Tibial artery (tissue), 4 donors: ENCODE results near the gene CFAP61.

Experiments used
- DNase-seq, 2 donors: peaks; one replicate each; pipeline ENCODE4 v3.0.0-alpha.2; 2019
- H3K27ac ChIP-seq, 2 donors: fragments of 200-600 bp; sonication (generic) in 1 of 2; 1 replicate in 1 of 2; 2 replicates in 1 of 2; pipeline ENCODE4 v1.5.1; 2018 to 2019; ENCODE audit warnings: mild to moderate bottlenecking in 1 of 2
- H3K27me3 ChIP-seq, 2 donors: fragments of 200-600 bp; sonication (generic) in 1 of 2; one replicate each; pipeline versions ENCODE4 v1.5.1 to v1.6.0; 2016 to 2019
- H3K36me3 ChIP-seq, 3 donors: fragments of 200-600 bp; sonication (generic) in 2 of 3; one replicate each; pipeline ENCODE4 v1.5.1; 2016 to 2019; ENCODE audit warnings: mild to moderate bottlenecking in 2 of 3
- H3K4me1 ChIP-seq, 4 donors: fragments of 200-600 bp; sonication (generic) in 2 of 4; 1 replicate in 3 of 4; 2 replicates in 1 of 4; pipeline ENCODE4 v1.5.1; 2016 to 2019
- H3K4me3 ChIP-seq, 2 donors: fragments of 200-600 bp; sonication (generic) in 1 of 2; 1 replicate in 1 of 2; 2 replicates in 1 of 2; pipeline ENCODE4 v1.5.1; 2018 to 2019; ENCODE audit warnings: mild to moderate bottlenecking in 2 of 2
- H3K9me3 ChIP-seq, 3 donors: fragments of 200-600 bp; sonication (generic) in 1 of 3; one replicate each; pipeline ENCODE4 v1.5.1; 2016 to 2019
- intact Hi-C: fragments of 100-400 bp; cut with DNase I; formaldehyde crosslinking; loops from one replicate; pipeline ENCODE4 v1.15.0; 2023; ENCODE audit warnings: low total_unique reads
- TF ChIP-seq, protein P1 (sequence below), 2 experiments: fragments of 200-600 bp in 1 of 2; fragments of 450-650 bp in 1 of 2; IDR thresholded peaks; one replicate each; pipeline ENCODE4 v1.5.1; 2017 to 2019; ENCODE audit warnings: antibody characterized with exemption in 2 of 2, mild to moderate bottlenecking in 1 of 2, moderate library complexity in 1 of 2

The CFAP61 gene

DNA sequence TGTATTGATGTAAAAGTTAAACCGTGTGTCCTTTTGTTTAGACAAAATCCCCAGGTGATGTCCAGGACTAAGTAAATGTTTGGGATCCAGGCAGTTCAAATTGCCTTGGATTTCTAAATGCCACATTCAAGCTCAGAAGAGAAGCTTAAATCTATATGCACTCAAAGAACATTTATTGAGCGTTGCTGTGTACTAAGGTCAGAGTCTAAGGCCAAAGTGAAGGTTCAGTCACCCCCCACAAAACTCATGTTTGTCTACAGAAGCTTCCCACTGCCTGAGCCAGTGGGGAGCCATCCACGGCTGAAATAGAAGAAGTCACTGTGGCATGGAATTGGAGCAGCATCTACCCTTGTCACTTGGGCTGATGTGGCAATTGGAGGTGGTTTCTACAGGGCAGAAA, 244.8 kb downstream of the CFAP61 start:
- intact Hi-C loops: no loop called here
- Histone ChIP-seq H3K36me3 (no peaks in the 10 kb centered on the region), H3K27me3 (no peaks in the 10 kb centered on the region), H3K9me3 (no peaks in the 10 kb centered on the region), H3K4me3 (no peak overlapping the region), H3K27ac (no peak overlapping the region), H3K4me1 (no peaks in the 10 kb centered on the region)
- DNase-seq: no peak
- TF ChIP-seq, protein P1, sequence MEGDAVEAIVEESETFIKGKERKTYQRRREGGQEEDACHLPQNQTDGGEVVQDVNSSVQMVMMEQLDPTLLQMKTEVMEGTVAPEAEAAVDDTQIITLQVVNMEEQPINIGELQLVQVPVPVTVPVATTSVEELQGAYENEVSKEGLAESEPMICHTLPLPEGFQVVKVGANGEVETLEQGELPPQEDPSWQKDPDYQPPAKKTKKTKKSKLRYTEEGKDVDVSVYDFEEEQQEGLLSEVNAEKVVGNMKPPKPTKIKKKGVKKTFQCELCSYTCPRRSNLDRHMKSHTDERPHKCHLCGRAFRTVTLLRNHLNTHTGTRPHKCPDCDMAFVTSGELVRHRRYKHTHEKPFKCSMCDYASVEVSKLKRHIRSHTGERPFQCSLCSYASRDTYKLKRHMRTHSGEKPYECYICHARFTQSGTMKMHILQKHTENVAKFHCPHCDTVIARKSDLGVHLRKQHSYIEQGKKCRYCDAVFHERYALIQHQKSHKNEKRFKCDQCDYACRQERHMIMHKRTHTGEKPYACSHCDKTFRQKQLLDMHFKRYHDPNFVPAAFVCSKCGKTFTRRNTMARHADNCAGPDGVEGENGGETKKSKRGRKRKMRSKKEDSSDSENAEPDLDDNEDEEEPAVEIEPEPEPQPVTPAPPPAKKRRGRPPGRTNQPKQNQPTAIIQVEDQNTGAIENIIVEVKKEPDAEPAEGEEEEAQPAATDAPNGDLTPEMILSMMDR (IDR thresholded peaks at IDR 0.05): no peak

DNA sequence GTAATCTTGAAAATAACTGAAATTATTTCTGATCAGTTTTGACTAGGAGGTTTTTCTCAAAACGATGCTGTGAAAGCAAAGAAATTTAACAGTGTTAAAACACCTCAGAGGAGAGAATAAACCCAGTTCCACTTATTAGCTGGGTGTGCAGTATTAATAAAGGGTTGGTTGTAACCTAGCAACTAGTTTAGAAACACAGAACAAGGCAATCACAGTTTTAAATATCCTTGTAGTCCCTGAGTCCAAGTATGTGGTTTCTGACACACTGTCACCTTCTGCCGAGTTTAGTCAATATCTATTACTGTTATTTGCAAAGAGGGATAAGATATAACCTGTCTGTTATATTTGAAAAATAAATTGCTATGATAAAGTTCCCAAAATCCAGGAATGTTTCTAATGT, 245.4 kb downstream of the CFAP61 start:
- H3K4me3 ChIP-seq: no peak overlapping the region
- TF ChIP-seq, protein P1 (IDR thresholded peaks at IDR 0.05): no peak
- intact Hi-C loops: no loop called here
- no peak for DNase-seq
- H3K36me3 ChIP-seq: no peaks in the 10 kb centered on the region
- H3K4me1 ChIP-seq: no peaks in the 10 kb centered on the region
- no peaks in the 10 kb centered on the region for H3K27me3 ChIP-seq
- H3K27ac ChIP-seq: no peak overlapping the region
- no peaks in the 10 kb centered on the region for H3K9me3 ChIP-seq

DNA sequence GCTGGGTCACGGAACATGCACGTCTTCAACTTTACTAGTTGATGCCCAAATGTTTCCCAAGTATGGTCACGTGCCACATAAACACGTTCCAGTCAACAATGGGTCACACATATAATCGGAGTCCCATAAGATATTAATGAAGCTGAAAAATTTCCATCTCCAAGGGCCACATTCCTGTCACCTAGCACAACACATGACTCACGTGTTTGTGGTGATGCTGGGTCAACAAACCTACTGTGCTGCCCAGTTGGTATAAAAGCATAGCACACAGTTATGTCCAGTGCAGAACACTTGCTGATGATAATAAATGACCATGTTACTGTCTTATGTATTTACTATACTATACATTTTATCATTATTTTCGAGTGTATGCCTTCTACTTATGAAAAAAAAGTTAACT, 247.6 kb downstream of the CFAP61 start:
- Histone ChIP-seq H3K4me1 (no peaks in the 10 kb centered on the region), H3K36me3 (no peaks in the 10 kb centered on the region), H3K4me3 (no peak overlapping the region), H3K27me3 (no peaks in the 10 kb centered on the region), H3K27ac (no peak overlapping the region), H3K9me3 (no peaks in the 10 kb centered on the region)
- intact Hi-C loops: loop anchor here (10.0 kb wide), 1 partner anchor 55 kb away; no protein-coding TSS in a partner anchor
- DNase-seq: no peak
- TF ChIP-seq, protein P1 (IDR thresholded peaks at IDR 0.05): no peak

DNA sequence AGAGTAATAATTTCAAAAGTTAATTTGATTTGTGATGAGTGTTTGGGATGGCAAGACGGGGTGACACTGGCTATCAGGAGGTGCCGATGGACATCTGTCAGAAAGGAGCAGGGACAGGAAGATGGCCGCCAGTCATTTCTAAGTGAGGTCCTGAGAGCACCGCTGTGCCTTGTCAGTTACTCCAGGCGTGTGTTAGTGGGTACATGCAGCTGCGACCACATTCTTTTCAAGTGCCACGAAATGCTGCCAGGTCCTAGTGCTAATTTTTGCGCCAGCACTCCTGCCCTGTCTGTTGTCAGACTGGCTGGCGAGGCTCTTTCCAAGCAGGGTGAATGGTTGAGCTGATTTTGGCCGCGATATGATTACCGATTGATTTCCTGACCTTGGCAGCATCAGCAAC, 251.0 kb downstream of the CFAP61 start:
- H3K4me3 ChIP-seq: no peak overlapping the region
- no peak for DNase-seq
- no peaks in the 10 kb centered on the region for H3K9me3 ChIP-seq
- intact Hi-C loops: loop anchor here (10.0 kb wide), 1 partner anchor 59 kb away; no protein-coding TSS in a partner anchor
- H3K27ac ChIP-seq: no peak overlapping the region
- no peaks in the 10 kb centered on the region for H3K36me3 ChIP-seq
- TF ChIP-seq, protein P1 (IDR thresholded peaks at IDR 0.05): no peak
- H3K27me3 ChIP-seq: no peaks in the 10 kb centered on the region
- H3K4me1 ChIP-seq: no peaks in the 10 kb centered on the region

DNA sequence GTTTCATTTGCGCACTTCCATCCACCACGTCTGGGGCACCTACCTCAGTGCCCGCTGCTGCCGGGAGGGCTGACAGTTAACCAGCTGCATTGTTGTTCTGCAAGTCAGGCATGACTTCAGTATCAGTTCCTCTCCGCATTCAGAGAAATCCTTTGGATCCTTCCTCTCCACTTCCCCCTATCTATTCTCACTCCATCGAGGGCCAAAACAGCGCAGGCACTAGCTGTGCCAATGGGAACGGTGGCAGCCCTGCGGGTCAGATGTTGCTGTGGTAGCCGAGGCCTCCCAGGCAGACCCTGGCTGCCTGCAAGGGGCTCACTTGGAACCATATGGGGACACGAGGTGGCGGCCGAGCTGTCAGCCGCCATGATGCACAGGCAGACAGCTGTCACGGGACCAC, 251.4 kb downstream of the CFAP61 start:
- Histone ChIP-seq H3K9me3 (no peaks in the 10 kb centered on the region), H3K4me1 (no peaks in the 10 kb centered on the region)

More for the DNA sequence above, 251.4 kb downstream of the CFAP61 start:
- DNase-seq: peak; percentile 41 to 65
- Histone ChIP-seq H3K4me3 (no peak overlapping the region), H3K36me3 (no peaks in the 10 kb centered on the region), H3K27ac (no peak overlapping the region), H3K27me3 (no peaks in the 10 kb centered on the region)
- TF ChIP-seq, protein P1 (IDR thresholded peaks at IDR 0.05): no peak
- intact Hi-C loops: loop anchor here (10.0 kb wide), 1 partner anchor 59 kb away; no protein-coding TSS in a partner anchor
